GM20431 (cell line): ENCODE data around the gene AMPD3.

ENCODE experiments used
- in situ Hi-C: fragments of 300-500 bp; cut with MseI, MboI; formaldehyde crosslinking; loops from one replicate; pipeline ENCODE4 v1.15.0; 2020; ENCODE audit warnings: low sequenced_read_pairs; ENCODE audit not compliant: unreplicated experiment

AMPD3 gene

GRCh38 chr11:10454878-10455631 is at the start of gene AMPD3:
TSS of gene AMPD3 (plus strand) at chr11:10455264. CDS start at chr11:10461520, 6,256 bp downstream.
- in situ Hi-C loops: no loop called here

DNA sequence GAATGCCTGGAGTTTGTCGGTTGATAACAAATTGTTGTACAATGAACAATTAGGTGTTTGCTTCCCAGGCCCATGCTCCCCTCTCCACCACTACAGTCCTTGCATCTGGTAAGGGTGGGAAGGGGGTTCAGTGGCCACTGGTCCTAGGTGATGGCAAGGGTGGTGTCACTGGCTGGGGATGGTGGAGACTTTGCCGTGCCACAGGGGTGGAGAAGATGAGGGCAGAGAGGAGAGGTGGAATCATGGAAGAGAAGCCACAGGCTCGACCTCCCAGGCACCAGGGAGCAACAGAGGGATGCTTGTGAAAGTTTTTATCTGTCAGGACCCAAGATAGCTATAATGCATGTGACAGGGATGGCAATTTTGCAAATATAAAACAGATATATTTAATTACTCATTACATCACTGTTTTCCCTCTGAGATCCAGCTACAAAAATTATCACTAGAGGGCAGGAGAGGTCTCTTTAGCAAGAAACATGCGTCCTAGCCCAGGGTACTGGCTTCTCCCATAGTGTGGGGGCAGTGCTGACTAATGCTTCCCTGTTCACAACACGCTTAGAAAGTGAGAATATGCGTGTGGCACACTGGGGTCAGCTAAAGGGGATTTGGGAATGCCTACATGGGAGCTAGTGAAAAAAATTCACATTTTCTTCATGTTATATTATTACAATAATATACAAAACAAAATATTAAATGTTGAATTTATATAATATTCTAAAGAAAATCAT is 49.0 kb upstream of the AMPD3 start:
- in situ Hi-C loops: loop anchor here (10.0 kb wide), 1 partner anchor 329 kb away; no protein-coding TSS in a partner anchor

GRCh38 chr11:10407055-10407454 is 48.0 kb upstream of the AMPD3 start:
- in situ Hi-C loops: loop anchor here (10.0 kb wide), 1 partner anchor 328 kb away; no protein-coding TSS in a partner anchor

GRCh38 chr11:10407749-10408685 is 47.0 kb upstream of the AMPD3 start:
- in situ Hi-C loops: loop anchor here (10.0 kb wide), 1 partner anchor 327 kb away; no protein-coding TSS in a partner anchor

DNA sequence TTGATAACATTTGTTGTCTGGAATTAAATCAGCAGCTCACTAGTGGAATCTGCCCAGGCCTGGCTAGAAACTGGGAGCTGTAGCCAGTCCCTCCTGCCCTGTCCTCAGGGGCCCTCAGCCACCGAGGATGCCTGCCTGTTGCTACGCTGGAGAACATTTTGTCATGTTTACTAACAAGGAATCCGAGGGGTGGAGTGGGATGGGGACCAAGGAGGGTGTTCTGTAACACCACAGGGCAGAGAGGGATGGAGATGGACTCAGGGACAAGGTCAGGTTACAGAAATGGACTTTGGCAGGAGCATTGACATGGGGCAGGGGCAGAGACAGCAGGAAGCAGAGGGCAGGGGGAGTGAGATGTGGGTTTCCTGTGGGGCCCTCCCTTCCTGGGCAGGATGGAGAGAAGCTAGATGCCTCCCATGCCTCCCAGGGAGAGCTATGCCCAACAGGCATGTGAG is 45.8 kb upstream of the AMPD3 start:
- in situ Hi-C loops: loop anchor here (10.0 kb wide), 1 partner anchor 326 kb away; no protein-coding TSS in a partner anchor

DNA sequence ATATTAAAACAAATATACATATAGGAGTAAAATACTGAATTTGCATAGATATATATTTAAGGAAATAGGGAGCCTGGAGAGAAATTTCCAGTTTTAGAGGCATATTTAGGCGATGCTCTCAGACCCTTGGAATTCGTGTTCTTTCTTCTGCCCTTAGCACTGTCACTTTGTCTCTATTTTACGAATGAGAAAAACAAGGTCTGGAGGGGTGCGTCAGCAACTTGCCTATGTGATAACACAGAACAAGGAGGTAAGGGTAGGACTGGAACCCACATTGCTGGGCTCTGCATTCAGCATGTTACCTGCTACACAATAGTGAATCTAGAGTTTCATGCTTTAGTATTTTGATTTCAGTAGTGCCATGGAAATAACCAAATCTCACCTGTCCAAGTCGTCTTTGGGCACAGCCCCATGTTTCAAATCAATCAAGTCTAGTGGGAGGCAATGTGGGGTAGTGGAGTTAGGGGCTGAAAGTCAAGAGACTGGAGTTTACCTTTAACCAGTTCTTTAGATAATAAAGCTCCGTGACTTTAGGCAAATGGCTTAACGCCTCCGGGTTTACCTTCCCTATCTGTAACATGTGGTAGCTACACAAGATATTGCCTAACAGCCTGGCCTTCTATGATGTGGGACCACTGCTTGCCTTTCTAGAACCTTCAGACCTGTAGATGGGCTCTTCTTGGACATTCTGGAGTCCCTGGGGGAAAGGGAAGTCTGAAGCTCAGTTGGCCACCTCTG is 44.8 kb upstream of the AMPD3 start:
- in situ Hi-C loops: no loop called here

- in situ Hi-C loops: no loop called here
Measured at GRCh38 chr11:10410844-10411200, 44.2 kb upstream of the AMPD3 start.

GRCh38 chr11:10412266-10412665 is 42.8 kb upstream of the AMPD3 start:
- in situ Hi-C loops: no loop called here

GRCh38 chr11:10413268-10413667 is 41.8 kb upstream of the AMPD3 start:
- in situ Hi-C loops: no loop called here

DNA sequence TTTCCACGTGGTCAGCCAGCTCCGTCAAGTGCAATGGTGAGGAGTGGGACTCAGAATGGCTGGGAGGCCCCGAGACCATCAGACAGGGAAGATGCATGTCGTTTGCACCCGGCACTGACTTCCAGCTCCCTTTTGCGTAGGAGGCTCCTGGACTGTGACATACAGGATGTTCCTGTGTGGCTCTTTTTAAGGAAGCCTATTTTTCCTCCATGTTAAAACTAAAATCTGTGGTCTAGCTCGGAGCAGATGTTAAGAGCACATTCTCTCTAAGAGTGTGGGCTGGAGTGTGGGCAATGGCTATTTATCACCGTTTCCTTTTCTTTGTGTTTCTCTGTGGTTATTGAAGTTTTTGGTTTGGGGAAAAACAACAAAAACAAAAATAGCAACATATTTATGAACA is 40.9 kb upstream of the AMPD3 start:
- in situ Hi-C loops: no loop called here

DNA sequence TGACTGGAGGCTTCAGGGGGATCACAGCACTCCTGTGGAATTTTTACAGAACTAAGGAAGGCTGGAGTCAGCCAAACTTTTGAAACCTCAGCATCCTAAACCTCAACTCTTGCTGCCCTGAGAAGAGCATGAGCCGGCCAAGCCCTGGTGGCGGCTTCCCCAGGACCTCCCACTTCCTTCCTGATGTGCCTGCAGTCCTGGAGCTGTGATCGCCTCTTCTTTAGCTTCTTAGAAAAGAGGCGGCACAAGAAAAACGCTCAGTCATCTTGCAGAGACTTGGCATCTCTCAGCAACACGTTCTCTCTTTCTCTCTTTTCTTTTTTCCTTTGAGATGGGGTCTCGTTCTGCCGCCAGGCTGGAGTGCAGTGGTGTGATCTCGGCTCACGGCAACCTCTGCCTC is 40.4 kb upstream of the AMPD3 start:
- in situ Hi-C loops: no loop called here

DNA sequence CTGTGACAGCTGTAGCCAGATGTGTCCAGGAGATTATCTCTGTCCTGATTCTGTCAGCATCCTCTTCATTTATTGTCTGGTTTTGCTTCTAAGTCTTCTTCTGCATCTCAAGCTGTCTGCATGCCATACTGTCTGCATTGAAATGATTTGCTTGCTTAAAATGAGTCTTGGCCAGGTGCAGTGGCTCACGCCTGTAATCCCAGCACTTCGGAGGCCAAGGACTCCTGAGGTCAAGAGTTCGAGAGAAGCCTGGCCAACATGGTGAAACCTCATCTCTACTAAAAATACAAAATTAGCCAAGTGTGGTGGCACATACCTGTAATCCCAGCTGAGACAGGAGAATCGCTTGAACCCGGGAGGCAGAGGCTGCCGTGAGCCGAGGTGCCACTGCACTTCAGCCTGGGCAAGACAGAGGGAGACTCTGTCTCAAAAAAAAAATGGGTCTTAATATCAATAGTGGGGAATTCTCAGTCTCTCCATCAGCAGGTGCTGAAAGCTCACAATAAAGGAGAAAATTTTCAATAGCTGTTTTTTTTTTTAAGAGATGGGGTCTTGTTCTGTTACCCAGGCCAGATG is 39.2 kb upstream of the AMPD3 start:
- in situ Hi-C loops: no loop called here

DNA sequence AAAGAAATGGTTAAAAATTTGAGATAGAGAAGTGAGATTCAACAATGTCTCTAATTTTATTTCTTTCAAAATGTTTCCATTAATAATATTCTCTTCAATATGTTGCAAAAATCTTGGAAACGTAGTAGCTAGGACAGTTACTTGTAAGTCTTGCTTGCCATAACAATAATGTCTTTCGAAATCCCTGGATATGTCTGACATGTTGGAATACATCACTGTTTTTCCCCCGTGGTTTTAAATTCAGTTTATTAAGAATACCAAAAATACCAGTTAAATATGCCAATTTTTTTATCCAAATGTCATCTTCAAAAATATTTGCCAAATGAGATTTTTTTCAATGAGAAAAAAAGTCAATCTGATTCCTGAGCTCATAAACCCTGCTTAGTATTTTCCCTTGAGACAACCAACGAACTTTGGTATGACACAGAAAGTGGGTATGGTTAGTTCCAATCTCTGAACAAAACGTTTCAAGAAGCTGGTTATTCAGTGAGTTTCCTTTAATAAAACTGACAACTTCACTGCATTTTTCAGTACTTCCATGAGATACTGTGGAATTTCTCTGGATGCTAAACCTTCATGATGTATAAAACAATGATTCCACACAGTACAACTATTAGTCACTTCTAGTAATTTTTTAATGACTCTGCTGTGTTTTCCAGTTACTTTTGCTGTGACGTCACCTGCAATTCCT is 36.7 kb upstream of the AMPD3 start:
- in situ Hi-C loops: no loop called here

DNA sequence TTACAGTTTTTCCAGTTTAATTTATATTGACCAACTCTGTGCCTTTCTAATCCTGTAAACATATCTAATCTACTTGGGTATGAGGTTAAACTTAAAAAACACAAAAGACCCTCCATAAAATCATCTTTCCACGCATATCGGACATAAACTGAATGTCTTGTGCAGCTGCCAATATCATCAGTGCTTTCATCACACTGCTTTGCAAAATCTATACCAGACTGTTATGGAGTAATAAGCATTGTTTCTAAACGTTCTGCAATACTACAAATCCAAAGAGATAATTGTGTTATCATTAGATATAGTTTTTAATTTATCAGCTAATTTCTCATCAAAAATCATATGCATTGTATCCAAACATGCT is 36.1 kb upstream of the AMPD3 start:
- in situ Hi-C loops: no loop called here

DNA sequence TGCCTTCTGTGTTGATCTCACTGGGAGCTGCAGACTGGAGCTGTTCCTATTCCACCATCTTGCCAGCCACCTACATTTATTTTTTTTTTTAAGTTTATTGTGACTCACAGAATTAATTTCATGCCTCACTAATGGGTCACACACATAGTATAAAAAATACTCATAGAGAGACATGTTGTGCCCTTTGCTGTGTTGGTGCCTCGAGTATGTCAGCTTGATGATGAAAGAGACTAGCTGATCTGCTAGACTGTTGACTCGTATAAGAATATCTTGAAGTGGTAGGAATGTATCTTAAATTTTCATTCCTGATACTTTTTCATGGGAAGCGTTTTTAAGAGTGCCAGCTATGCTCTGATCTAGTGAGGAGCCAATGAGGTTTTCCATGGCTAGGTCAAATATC is 28.6 kb upstream of the AMPD3 start:
- in situ Hi-C loops: no loop called here

- in situ Hi-C loops: no loop called here
Measured at GRCh38 chr11:10428453-10428852, 26.6 kb upstream of the AMPD3 start.

GRCh38 chr11:10429526-10429925 is 25.5 kb upstream of the AMPD3 start:
- in situ Hi-C loops: no loop called here

- in situ Hi-C loops: no loop called here
Measured at GRCh38 chr11:10432493-10432892, 22.6 kb upstream of the AMPD3 start.

- in situ Hi-C loops: no loop called here
Measured at GRCh38 chr11:10432971-10433370, 22.1 kb upstream of the AMPD3 start.
